Measurements from ENCODE around the gene ARFGAP3.

ARFGAP3 gene

DNA sequence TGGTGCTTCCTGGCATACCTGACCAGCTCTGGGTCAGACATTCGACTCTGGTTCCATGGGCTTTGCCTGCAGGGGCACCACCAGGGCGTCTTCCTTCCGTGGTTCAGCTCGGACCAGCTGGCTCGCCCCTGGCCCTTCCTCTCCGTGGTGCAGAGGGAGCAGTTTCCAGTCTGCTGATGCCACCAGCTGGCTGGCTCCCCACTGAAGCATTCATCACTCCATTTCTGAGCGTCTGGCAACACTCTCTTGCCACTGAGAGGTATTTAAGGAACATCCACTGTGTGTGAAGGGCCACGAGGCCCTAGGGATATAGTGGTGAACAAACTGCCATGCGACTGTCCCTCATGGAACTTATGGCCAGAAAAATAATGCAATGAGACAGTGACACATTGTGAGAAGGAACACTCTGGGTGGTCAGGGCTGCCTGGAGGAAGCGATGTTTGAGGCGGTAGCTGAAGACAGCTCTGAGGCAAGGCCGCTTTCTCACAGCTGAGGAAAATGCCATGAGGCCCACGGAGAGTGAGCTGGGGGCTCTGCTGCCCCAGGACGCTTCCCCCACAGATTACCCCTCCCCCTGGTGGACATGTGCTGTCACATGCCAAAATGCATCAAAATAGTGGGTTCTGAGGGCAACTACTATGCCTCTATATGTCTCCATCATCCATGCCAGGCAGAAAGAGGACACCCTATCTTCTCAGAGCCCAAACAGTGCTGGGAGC lies 44.9 kb upstream of the ARFGAP3 start:
- DNase-seq = no peak
- in situ Hi-C loops (cut with HindIII; ENCODE audit: low pct_ligation_motif_present, low sequenced_read_pairs) = no loop called here
- no peak overlapping the region for H3K27ac ChIP-seq

DNA sequence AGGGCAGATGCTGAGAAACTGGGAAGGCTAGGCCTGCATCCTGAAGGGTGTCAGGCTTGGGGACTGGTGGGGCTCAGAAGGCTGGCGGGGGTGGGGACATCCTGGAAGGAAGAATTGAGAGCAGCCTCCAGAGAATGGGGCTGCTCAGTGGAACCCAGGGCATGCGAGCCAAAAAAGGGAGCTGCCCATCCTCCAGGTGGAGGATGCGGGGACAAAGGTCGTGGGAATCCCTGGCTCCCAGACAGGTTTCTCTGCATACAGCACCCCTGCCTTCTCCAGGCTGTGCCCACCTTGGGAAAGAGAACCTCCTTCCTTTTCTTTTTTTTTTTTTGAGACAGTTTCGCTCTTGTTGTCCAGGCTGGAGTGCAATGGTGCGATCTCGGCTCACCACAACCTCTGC lies 40.9 kb upstream of the ARFGAP3 start:
- in situ Hi-C loops (cut with HindIII; ENCODE audit: low pct_ligation_motif_present, low sequenced_read_pairs) = loop anchor here (25.0 kb wide), 1 partner anchor 164 kb away; no protein-coding TSS in a partner anchor
- no peak overlapping the region for H3K27ac ChIP-seq

More for the DNA sequence above, 44.9 kb upstream of the ARFGAP3 start:
- Histone ChIP-seq H3K36me3 (replicated peaks) (peaks cover 4% of the 10 kb centered on the region), H3K27me3 (replicated peaks) (no peaks in the 10 kb centered on the region), H3K4me3 (ENCODE audit: low read depth, low read length) (no peak overlapping the region)
- TF ChIP-seq, protein P1, sequence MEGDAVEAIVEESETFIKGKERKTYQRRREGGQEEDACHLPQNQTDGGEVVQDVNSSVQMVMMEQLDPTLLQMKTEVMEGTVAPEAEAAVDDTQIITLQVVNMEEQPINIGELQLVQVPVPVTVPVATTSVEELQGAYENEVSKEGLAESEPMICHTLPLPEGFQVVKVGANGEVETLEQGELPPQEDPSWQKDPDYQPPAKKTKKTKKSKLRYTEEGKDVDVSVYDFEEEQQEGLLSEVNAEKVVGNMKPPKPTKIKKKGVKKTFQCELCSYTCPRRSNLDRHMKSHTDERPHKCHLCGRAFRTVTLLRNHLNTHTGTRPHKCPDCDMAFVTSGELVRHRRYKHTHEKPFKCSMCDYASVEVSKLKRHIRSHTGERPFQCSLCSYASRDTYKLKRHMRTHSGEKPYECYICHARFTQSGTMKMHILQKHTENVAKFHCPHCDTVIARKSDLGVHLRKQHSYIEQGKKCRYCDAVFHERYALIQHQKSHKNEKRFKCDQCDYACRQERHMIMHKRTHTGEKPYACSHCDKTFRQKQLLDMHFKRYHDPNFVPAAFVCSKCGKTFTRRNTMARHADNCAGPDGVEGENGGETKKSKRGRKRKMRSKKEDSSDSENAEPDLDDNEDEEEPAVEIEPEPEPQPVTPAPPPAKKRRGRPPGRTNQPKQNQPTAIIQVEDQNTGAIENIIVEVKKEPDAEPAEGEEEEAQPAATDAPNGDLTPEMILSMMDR (IDR thresholded peaks at IDR 0.05; ENCODE audit: low read depth, low read length, missing control alignments) = peak; percentile 58

DNA sequence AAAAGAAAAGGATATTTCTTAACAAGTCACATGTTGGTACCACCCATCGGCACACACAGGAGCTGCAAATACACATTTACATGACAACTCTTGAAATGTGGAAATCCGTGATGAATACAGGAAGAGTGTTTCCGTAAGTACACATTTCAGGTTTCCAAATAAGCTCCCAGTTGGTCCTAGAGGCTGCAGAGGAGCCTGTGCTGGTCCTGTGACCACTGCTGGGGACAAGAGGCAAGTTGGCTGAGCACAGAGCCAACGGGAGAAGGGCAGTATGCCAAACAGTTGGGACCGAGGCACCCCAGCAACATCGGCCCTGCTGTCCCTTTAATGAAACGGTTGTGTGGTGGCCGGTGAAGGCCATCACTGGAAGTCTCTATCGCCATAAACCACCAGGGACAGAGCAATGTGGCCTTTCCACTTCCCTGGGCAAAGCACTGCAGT lies 38.5 kb upstream of the ARFGAP3 start:
- in situ Hi-C loops (cut with HindIII; ENCODE audit: low pct_ligation_motif_present, low sequenced_read_pairs) = loop anchor here (25.0 kb wide), 1 partner anchor 167 kb away; no protein-coding TSS in a partner anchor
- Histone ChIP-seq H3K27me3 (replicated peaks) (no peaks in the 10 kb centered on the region), H3K4me3 (ENCODE audit: low read depth, low read length) (no peak overlapping the region), H3K36me3 (replicated peaks) (peaks cover 5% of the 10 kb centered on the region), H3K27ac (no peak overlapping the region)
- TF ChIP-seq, protein P1 (IDR thresholded peaks at IDR 0.05; ENCODE audit: low read depth, low read length, missing control alignments) = no peak
- no peak for DNase-seq

More for the DNA sequence above, 40.9 kb upstream of the ARFGAP3 start:
- TF ChIP-seq, protein P1 (IDR thresholded peaks at IDR 0.05; ENCODE audit: low read depth, low read length, missing control alignments) = no peak
- Histone ChIP-seq H3K4me3 (ENCODE audit: low read depth, low read length) (no peak overlapping the region), H3K27me3 (replicated peaks) (no peaks in the 10 kb centered on the region), H3K36me3 (replicated peaks) (peaks cover 4% of the 10 kb centered on the region)
- DNase-seq = no peak

DNA sequence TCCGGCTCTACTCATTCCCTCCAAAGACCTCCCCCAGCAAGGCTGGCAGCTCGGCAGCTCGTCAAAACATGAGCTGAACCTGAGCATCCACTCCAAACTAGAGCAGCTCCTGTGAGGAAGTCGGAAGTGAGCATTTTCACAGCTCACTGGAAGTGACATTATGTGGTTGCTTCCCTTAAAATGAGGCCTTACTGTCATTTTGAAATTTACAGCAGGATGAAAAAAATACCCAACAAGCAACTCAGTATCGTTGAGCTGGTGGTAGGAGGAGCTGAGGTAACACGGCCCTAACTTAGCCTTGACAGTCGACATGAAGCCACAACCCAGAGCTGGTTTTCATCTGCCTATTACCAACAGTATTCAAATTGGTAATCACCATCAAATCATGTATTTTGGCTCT lies 38.0 kb upstream of the ARFGAP3 start:
- Histone ChIP-seq H3K36me3 (replicated peaks) (peaks cover 10% of the 10 kb centered on the region), H3K27me3 (replicated peaks) (no peaks in the 10 kb centered on the region), H3K27ac (no peak overlapping the region), H3K4me3 (ENCODE audit: low read depth, low read length) (no peak overlapping the region)
- TF ChIP-seq, protein P1 (IDR thresholded peaks at IDR 0.05; ENCODE audit: low read depth, low read length, missing control alignments) = no peak
- in situ Hi-C loops (cut with HindIII; ENCODE audit: low pct_ligation_motif_present, low sequenced_read_pairs) = loop anchor here (25.0 kb wide), 1 partner anchor 167 kb away; no protein-coding TSS in a partner anchor
- DNase-seq = no peak

DNA sequence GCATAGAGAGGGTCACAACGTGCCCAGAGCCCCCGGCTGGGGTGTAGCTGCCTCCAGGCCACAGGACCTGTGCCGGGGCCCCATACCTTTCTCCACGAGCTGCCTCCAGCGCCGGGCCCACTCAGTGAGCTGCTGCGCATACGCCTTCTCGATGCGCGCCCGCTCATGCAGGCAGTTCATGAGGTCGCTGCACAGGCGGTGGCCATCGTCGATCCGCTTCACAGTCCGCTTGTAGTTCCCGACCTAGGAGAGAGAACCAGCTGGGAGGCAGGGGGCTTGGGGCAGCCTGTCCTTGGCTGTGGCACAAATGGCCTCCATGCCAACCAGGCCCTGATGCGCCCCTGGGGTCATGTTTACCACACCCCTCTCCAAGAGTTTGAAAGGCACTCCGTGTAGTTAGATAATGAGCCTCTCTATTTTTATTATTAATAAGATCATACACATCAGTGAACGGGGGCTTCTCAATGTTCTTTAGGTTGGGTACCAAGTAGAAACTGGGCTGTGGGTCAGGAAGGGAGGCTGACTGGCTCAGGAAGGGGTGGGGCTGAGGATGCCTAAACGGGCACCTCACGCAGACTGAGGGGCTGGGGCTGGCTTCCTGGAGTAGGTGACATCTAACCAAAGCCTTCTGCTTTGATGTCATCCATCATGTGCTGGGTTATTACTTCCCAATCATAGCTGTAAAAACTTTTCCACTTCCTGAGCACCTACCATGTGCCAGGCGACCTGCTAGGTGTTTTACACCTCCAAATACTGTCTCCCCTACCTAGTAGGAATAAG lies 36.5 kb upstream of the ARFGAP3 start:
- Histone ChIP-seq H3K27ac (no peak overlapping the region), H3K27me3 (replicated peaks) (no peaks in the 10 kb centered on the region), H3K4me3 (ENCODE audit: low read depth, low read length) (no peak overlapping the region), H3K36me3 (replicated peaks) (peaks cover 18% of the 10 kb centered on the region)
- in situ Hi-C loops (cut with HindIII; ENCODE audit: low pct_ligation_motif_present, low sequenced_read_pairs) = loop anchor here (25.0 kb wide), 1 partner anchor 169 kb away; no protein-coding TSS in a partner anchor
- TF ChIP-seq, protein P1 (IDR thresholded peaks at IDR 0.05; ENCODE audit: low read depth, low read length, missing control alignments) = no peak
- DNase-seq = no peak

Data from brain microvascular endothelial cell (primary cell).